Parathyroid adenoma (tissue), 2 donors: Measurements from ENCODE around the gene RUFY2.
A peak's percentile ranks its signal among the peaks of the same experiment; 100 is the strongest.

Experiments used
- H2AFZ ChIP-seq: fragments of 300-600 bp; sonication (generic); one replicate; pipeline ENCODE4 v1.7.0; 2017; ENCODE audit warnings: antibody characterized with exemption, mild to moderate bottlenecking
- H3K27ac ChIP-seq: fragments of 300-600 bp; sonication (generic); one replicate; pipeline ENCODE4 v1.7.0; 2017
- H3K27me3 ChIP-seq: fragments of 300-600 bp; sonication (generic); one replicate; pipeline ENCODE4 v1.7.0; 2017; ENCODE audit warnings: low read length; ENCODE audit not compliant: control insufficient read depth, insufficient read depth
- H3K36me3 ChIP-seq: fragments of 300-600 bp; sonication (generic); one replicate; pipeline ENCODE4 v1.7.0; 2017; ENCODE audit warnings: low read length; ENCODE audit not compliant: control insufficient read depth, insufficient read depth
- H3K4me1 ChIP-seq: fragments of 300-600 bp; sonication (generic); one replicate; pipeline ENCODE4 v1.7.0; 2017; ENCODE audit warnings: control low read depth
- H3K4me2 ChIP-seq: fragments of 300-600 bp; sonication (generic); one replicate; pipeline ENCODE4 v1.7.0; 2017; ENCODE audit warnings: low read length
- H3K4me3 ChIP-seq: fragments of 300-600 bp; sonication (generic); one replicate; pipeline ENCODE4 v1.7.0; 2017; ENCODE audit warnings: low read depth, low read length
- H3K79me2 ChIP-seq: fragments of 300-600 bp; sonication (generic); one replicate; pipeline ENCODE4 v1.7.0; 2017; ENCODE audit warnings: control low read depth
- H3K9ac ChIP-seq: fragments of 300-600 bp; sonication (generic); one replicate; pipeline ENCODE4 v1.7.0; 2017; ENCODE audit warnings: mild to moderate bottlenecking
- H3K9me3 ChIP-seq: fragments of 300-600 bp; sonication (generic); one replicate; pipeline ENCODE4 v1.7.0; 2017; ENCODE audit warnings: low read length; ENCODE audit not compliant: control insufficient read depth
- TF ChIP-seq, protein P1 (sequence below): fragments of 300-600 bp; sonication (generic); IDR thresholded peaks from one replicate; pipeline ENCODE4 v1.7.0; 2017; ENCODE audit warnings: antibody characterized with exemption, mild to moderate bottlenecking
- donor health status: primary hyperparathyroidism.

The RUFY2 gene

DNA sequence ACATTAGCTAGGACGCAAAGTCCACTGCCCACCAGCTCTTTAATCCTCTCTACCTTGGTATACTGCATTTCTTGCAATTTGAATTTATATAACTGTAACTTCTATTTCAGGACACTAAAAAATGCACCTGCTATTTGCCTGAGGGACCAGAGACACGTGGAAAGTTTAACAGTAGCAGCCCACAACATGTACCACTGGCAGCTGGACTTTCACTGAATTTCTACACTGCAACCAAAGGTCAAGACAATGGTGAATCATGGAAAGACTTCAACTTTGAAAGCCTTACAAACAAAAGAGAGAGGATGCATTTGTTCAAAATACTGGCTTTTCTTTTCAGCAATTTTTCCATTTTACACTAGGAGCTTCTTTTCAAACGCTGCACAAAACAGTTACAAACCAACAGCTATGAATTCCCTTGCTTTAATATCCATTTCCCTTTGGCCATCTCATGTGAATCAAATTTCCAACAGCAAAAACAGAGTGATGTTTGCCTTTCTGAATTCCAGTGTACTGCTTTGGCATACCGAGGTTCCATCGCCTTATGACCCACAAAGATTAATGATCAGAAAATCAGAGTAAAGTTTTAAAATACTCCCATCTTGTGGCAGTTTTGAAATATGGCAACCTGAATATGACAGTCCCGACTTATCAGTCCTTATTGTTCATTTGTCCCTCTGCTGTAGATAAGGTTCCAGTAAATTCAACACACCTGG is 105.1 kb downstream of the RUFY2 start:
- TF ChIP-seq, protein P1, sequence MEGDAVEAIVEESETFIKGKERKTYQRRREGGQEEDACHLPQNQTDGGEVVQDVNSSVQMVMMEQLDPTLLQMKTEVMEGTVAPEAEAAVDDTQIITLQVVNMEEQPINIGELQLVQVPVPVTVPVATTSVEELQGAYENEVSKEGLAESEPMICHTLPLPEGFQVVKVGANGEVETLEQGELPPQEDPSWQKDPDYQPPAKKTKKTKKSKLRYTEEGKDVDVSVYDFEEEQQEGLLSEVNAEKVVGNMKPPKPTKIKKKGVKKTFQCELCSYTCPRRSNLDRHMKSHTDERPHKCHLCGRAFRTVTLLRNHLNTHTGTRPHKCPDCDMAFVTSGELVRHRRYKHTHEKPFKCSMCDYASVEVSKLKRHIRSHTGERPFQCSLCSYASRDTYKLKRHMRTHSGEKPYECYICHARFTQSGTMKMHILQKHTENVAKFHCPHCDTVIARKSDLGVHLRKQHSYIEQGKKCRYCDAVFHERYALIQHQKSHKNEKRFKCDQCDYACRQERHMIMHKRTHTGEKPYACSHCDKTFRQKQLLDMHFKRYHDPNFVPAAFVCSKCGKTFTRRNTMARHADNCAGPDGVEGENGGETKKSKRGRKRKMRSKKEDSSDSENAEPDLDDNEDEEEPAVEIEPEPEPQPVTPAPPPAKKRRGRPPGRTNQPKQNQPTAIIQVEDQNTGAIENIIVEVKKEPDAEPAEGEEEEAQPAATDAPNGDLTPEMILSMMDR, result peak; percentile 54
- Histone ChIP-seq H3K27me3 (no peaks in the 10 kb centered on the region), H3K4me1 (peaks cover 5% of the 10 kb centered on the region), H3K4me3 (no peak overlapping the region), H3K4me2 (no peak overlapping the region), H3K79me2 (no peaks in the 10 kb centered on the region), H3K9me3 (no peaks in the 10 kb centered on the region), H3K9ac (no peak overlapping the region), H3K36me3 (no peaks in the 10 kb centered on the region), H2AFZ (peak overlapping the region; percentile 47), H3K27ac (no peak overlapping the region)

DNA sequence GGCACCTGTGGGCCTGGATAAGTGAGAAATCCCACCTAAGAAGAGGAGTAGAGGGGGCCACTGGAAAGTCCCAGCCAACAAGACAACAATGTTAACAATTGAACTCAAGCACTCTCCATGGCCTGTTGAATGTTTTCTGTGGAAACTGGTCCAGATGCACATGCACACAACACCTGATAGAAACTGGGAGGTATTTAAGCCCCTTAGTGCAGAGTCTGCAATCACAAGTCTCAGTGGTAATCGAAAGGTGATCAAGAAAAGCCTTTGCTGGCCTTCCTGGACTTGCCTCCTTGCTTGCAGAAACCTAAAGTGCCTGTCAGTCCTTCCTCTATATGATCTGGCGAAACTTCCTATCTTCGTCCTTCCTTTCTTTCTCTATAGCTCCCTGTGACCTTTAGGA is 105.8 kb downstream of the RUFY2 start:
- H3K4me3 ChIP-seq, result no peak overlapping the region
- TF ChIP-seq, protein P1, result no peak
- no peak overlapping the region for H3K27ac ChIP-seq
- no peak overlapping the region for H3K9ac ChIP-seq
- no peaks in the 10 kb centered on the region for H3K79me2 ChIP-seq
- no peaks in the 10 kb centered on the region for H3K9me3 ChIP-seq
- H2AFZ ChIP-seq, result no peak overlapping the region
- H3K36me3 ChIP-seq, result no peaks in the 10 kb centered on the region
- no peaks in the 10 kb centered on the region for H3K27me3 ChIP-seq
- H3K4me2 ChIP-seq, result no peak overlapping the region
- H3K4me1 ChIP-seq, result peaks cover 5% of the 10 kb centered on the region

DNA sequence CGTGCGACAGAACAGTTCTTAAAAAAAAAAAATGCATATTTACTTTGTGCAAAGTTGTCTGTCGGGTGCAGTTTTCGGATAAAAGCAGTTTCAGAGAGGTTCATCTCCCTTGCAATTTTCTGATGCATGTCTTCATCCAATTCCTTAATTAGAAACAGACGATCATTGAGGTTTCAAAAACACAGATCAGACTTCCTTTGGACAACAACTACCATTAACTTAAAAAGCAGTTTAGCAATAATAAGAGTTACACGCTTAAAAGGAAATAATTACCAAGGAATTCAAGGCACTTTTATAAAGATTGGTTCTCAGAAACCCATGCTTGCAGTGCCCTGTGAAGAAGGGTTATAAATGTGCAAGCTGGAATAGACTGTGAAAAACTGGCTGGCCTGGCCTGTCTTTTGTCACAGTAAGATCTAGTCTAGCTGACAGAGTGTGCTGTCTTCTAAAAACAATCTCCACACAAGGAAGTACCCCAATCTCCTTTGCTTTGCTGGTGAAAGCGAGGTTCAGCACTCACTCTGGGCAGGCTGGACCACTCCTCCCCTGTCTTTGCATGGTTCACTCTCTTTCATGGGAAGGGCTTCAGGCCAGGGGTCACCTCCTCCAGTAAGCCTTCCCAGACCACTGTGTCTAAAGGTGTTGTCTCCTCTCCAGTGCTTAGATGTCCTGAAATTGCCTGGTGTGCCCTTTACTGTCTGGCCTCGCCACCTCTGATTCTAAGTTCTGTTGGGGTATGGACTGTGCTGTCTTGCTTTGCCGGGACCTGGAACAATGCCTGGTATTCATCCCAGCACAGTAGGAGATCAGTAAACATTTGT is 110.0 kb downstream of the RUFY2 start:
- TF ChIP-seq, protein P1, result no peak
- H3K4me1 ChIP-seq, result no peaks in the 10 kb centered on the region
- no peaks in the 10 kb centered on the region for H3K36me3 ChIP-seq
- no peak overlapping the region for H3K9ac ChIP-seq
- H3K9me3 ChIP-seq, result no peaks in the 10 kb centered on the region
- H3K27me3 ChIP-seq, result no peaks in the 10 kb centered on the region
- H3K79me2 ChIP-seq, result no peaks in the 10 kb centered on the region
- H3K4me3 ChIP-seq, result no peak overlapping the region
- H3K27ac ChIP-seq, result no peak overlapping the region
- H2AFZ ChIP-seq, result no peak overlapping the region
- no peak overlapping the region for H3K4me2 ChIP-seq
